NCI-H524 (cell line): ENCODE data around the gene ANGPTL2.

Experiments
- DNase-seq, 2 experiments: peaks; one replicate each; lab custom pipeline; 2025; lab: John Stamatoyannopoulos, UW

The ANGPTL2 gene

DNA sequence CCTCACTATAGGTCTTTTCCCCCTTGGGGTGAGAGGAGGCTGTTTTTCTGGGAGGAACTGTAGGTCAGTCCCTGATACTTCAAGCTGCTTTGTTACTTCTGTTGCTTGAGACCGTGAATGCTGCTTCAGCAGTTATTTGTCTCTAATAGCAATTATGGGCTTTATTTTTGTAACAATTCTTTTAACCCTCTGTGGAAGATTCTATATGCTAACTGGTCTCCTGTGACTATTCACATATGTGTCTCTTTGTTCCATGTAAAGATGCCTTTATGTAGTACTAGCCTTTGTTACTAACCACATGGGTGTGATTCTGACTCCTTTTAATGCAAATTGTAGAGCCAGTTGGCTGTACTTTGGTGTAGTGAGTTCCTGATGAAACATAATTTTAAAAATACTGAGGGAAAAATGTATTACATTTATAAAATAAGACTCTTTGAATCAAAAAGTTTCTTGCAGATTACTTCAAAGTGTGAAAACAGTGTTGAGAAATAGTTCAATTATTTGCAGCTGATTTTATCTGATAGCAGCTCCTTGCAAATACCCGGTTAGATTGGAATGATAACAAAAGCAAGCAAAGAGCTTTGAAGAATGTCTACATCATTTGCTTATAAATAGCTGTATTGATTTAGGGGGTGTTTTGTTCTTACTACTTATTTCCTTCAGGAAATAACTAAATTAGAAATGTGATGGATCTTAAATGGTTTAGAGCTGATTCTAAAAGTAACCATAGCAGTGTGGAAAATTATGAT is 46.6 kb downstream of the ANGPTL2 start:
- DNase-seq = no peak

- DNase-seq = peak; percentile 64 to 75
Measured at GRCh38 chr9:127074561-127075548, 47.6 kb downstream of the ANGPTL2 start.

GRCh38 chr9:127067603-127068220 is 54.7 kb downstream of the ANGPTL2 start:
- DNase-seq = no peak

- no peak for DNase-seq
Measured at GRCh38 chr9:127066851-127067136, 55.6 kb downstream of the ANGPTL2 start.

DNA sequence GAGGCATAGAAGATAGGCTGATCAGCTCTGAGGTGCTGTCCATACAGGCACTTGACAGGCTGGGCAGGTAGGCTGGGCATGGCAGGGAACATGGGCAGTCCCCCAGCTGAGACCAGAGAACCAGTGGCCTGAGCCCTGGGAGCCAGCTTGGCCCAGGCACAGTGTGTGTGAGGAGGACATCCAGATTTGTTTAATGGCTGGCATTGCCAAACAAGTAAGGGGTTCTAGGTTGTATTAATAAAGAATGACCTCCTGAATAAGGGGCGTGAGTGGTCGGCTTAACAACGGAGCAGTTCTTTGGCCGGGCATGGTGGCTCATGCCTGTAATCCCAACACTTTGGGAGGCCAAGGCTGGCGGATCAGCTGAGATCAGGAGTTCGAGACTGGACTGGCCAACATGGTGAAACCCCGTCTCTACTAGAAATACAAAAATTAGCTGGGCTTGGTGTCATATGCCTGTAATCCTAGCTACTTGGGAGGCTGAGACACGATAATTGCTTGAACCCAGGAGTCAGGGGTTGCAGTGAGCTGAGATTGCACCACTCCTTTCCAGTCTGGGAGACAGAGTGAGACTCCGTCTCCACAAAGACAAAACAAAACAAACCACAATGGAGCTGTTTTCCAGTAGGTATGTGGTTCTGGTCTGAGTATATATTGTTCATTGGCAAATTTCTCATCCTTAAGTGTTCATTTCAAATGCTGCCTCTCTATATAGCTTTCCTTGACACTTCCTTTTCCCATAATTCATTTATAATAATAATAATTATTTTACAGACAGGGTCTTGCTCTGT is 56.2 kb downstream of the ANGPTL2 start:
- DNase-seq = no peak

DNA sequence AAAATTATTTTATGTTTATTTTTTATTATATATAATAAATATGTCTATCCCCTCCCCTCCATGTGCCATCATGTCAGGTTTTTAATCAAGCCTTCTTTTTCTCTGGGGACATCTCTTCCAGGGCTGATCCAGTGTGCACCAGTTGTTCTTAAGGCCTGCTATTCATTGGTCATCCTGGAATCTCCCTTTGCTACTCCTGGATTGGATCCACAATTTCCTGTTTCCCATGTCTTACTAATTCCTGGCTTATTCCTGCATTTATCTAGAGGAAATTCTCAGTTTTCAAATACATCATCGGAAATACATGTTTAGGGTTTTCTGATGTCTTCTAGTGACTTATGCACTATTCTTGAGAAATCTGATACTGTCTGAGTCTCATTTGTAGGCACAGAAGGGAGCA is 56.8 kb downstream of the ANGPTL2 start:
- no peak for DNase-seq

GRCh38 chr9:127064335-127064734 is 58.1 kb downstream of the ANGPTL2 start:
- no peak for DNase-seq

- DNase-seq = no peak
Measured at GRCh38 chr9:127061411-127061810, 61.0 kb downstream of the ANGPTL2 start.

- DNase-seq = no peak
Measured at GRCh38 chr9:127059765-127060361, 62.6 kb downstream of the ANGPTL2 start.

DNA sequence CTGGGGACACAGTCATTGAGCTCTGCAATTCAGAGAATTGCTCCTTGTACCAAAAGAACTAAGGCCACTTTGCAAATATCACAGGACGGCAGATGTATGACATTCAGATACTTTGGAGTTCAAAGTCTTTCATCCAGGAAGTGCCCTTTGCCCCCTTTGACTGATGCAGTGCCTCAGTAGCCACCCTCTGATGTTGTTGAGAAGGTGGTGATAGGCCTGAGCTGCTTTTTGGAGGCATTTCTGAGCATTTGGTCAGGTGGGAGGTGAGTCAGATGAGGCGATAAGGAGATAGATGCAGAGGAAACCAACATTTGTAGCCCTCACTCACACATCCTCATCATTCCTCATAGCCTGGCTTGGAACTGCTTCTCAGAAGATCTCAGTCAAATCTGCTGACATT is 63.4 kb downstream of the ANGPTL2 start:
- DNase-seq = no peak

- no peak for DNase-seq
Measured at GRCh38 chr9:127058645-127059021, 63.8 kb downstream of the ANGPTL2 start.

GRCh38 chr9:127058011-127058644 is 64.3 kb downstream of the ANGPTL2 start:
- peak; percentile 12 to 78 for DNase-seq

DNA sequence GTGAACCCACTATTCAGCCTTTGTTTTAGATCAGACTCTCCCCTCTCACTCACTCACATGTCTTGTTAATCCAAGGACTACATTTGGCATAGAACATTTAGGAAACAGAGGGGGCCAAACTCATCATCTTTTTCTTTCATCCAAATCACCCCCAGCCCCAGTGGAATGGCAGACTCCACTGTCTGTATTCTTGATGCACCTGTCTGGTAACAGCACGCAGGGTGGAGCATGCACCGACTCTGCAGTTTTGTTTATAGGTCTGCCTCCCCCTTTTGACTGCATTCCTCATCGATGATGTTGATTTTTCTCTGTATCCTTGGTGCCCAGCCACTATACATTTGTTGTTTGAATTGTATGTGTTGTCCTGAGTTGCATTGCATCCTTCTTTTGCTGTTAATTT is 66.0 kb downstream of the ANGPTL2 start:
- no peak for DNase-seq

- DNase-seq = no peak
Measured at GRCh38 chr9:127055745-127056402, 66.6 kb downstream of the ANGPTL2 start.

DNA sequence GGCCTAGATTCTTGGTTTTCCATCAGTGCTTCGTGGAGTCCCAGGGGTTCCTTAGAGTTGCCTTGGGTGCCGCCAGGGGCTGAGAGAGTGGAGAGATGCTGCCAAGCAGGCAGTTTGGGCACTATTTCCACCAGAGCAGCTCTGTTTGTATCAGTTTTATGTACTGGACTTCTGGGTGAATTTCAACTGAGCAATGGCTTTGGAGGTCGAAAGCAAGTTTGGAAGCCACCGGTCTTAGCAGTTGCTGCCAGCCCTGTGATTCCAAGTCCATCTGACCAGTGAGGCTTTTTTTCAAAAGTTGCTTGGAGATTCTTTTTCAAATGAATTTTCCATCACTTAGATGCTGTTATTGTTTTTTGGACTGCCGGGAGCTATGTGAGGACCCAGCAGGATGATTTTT is 68.5 kb downstream of the ANGPTL2 start:
- DNase-seq = no peak

- DNase-seq = no peak
Measured at GRCh38 chr9:127053057-127053821, 69.2 kb downstream of the ANGPTL2 start.

DNA sequence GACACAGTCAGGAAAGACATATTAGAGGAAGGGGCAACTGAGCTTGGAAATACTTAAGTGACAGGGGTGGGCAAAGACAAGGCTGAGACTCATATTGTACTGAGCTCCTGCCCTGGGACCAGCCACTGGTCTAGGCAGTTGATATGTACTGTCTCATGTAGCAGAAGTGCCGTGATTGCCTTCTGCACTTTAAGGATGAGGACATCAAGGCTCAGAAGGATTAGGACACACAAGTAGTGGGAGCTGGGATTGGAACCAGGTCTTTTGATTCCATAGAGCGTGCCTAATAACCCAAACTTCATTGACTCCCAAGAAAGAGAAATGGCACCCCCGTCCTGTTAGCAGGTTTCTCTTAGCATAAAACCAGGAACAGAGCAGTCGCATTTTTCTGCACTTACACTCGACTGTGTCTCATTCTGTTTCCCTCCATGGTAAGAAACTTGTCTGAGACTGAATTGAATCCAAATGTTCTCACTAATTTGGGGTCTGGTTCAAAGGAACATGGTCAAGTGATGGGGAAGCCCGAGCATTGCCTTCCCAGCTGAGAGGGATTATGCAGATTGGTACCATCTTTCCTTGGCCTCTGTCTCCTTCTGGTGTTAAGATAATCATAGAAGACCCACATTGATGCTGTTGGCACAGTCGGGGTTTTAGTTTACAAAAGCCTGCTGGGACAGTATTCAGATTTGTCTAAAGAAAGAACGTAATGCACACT is 70.4 kb downstream of the ANGPTL2 start:
- no peak for DNase-seq

DNA sequence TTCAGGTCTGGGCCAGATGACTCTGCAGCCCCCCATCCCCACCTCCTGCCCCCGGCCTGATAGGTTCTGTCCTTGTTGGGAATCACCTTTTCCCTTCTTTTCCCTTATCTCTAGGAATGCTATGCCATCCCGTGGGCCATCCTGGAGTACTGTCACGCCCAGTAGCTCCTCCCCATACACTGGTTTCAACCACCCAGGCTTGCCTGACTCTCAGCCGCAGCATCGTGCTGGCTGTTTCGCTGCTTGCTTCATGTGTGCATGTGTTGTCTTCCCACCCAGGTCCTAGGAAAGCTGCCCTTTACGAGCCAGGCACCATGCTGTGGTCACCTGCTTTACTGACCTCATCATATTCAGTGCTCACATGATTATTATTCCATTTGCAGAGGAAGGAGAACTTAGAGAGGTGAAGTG is 71.8 kb downstream of the ANGPTL2 start:
- DNase-seq = no peak

- DNase-seq = no peak
Measured at GRCh38 chr9:127050152-127050551, 72.3 kb downstream of the ANGPTL2 start.
